GM10248 (cell line): ENCODE data around the gene RASA2.

Experiments
- CTCF ChIA-PET: fragments of 300-600 bp; sonication (Branson Sonifier 250); formaldehyde crosslinking; extraction: SDS; loops from one replicate; lab custom pipeline; 2021; ENCODE audit warnings: antibody characterized with exemption; lab: Yijun Ruan, JAX
- POLR2A ChIA-PET: fragments of 350-650 bp; sonication (Branson Sonifier 250); formaldehyde crosslinking; extraction: SDS; loops from one replicate; lab custom pipeline; 2020; ENCODE audit warnings: antibody characterized with exemption; lab: Yijun Ruan, JAX
- DNase-seq: peaks from one replicate; pipeline ENCODE4 v3.0.0; 2012; ENCODE audit errors: extremely low spot score
- TF ChIP-seq, protein P1 (sequence below): IDR thresholded peaks from 2 replicates; pipeline ENCODE4 v1.5.1; 2012; ENCODE audit warnings: mild to moderate bottlenecking, low read depth; ENCODE audit errors: extremely low read depth, missing control alignments, control extremely low read depth

Gene RASA2

DNA sequence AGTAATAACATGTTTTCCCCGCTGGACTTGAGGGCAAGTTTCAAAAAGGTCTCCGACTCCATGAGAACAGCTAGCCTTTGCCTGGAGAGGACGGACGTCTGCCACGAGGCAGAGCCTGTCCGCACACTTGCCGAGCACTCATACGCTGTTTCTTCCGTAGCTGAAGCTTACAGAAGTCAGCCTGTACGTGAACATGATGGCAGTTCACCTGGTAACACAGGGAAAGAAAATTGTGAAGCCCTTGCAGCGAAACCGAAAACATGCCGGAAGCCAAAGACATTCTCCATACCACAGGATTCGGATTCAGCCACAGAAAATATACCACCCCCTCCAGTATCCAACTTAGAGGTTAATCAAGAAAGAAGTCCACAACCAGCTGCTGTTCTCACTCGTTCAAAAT lies 43.9 kb upstream of the RASA2 start:
- POLR2A ChIA-PET: no interaction called here
- DNase-seq: no peak
- TF ChIP-seq, protein P1, sequence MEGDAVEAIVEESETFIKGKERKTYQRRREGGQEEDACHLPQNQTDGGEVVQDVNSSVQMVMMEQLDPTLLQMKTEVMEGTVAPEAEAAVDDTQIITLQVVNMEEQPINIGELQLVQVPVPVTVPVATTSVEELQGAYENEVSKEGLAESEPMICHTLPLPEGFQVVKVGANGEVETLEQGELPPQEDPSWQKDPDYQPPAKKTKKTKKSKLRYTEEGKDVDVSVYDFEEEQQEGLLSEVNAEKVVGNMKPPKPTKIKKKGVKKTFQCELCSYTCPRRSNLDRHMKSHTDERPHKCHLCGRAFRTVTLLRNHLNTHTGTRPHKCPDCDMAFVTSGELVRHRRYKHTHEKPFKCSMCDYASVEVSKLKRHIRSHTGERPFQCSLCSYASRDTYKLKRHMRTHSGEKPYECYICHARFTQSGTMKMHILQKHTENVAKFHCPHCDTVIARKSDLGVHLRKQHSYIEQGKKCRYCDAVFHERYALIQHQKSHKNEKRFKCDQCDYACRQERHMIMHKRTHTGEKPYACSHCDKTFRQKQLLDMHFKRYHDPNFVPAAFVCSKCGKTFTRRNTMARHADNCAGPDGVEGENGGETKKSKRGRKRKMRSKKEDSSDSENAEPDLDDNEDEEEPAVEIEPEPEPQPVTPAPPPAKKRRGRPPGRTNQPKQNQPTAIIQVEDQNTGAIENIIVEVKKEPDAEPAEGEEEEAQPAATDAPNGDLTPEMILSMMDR: no peak
- CTCF ChIA-PET: interaction anchor here (1.3 to 9.5 kb wide), 13 partner anchors 11 to 139 kb away, joined by 3 to 161 read pairs (median 35); no protein-coding TSS in a partner anchor

DNA sequence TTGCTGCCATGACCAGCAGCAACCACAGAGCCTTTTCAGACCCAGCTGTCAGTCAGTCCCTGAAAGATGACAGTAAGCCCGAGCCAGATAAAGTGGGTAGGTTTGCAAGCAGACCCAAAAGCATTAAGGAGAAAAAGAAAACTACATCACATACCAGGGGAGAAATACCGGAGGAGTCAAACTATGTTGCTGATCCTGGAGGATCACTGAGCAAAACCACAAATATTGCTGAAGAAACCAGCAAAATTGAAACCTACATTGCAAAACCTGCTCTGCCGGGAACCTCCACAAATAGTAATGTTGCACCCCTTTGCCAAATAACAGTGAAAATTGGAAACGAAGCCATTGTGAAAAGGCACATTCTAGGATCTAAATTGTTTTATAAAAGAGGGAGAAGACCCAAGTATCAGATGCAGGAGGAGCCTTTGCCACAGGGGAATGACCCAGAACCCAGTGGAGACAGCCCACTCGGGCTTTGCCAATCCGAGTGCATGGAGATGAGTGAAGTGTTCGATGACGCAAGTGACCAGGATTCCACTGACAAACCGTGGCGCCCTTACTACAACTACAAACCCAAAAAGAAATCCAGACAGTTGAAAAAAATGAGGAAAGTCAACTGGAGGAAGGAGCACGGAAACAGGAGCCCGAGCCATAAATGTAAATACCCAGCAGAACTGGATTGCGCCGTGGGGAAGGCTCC lies 42.1 kb upstream of the RASA2 start:
- ChIA-PET POLR2A (no interaction called here), CTCF (interaction anchor here (1.0 to 9.5 kb wide), 4 partner anchors 11 to 140 kb away, joined by 3 to 161 read pairs (median 62); no protein-coding TSS in a partner anchor)
- DNase-seq: no peak
- TF ChIP-seq, protein P1: no peak

DNA sequence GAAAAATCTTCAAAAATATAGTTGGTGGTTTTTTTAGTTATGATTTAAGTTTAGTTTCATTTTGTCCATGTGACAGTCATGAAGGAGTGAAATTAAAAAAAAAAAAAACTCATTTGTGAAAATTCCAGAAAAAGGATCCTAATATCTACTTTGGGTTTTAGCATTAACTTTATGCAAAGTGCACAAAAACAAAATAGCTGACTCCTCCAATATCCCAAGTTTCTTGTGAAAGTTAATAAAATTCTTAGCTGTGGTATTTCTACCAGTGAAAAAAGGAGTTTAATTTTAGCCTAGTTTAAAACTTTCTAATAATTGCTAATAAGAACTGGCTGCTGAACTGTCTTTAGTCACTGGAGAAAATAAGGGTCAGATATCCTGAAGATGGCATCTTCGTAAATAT lies 40.8 kb upstream of the RASA2 start:
- DNase-seq: no peak
- CTCF ChIA-PET: interaction anchor here (1.0 to 5.5 kb wide), 3 partner anchors 10 to 134 kb away, joined by 3 to 28 read pairs (median 4); no protein-coding TSS in a partner anchor
- TF ChIP-seq, protein P1: no peak
- POLR2A ChIA-PET: no interaction called here

DNA sequence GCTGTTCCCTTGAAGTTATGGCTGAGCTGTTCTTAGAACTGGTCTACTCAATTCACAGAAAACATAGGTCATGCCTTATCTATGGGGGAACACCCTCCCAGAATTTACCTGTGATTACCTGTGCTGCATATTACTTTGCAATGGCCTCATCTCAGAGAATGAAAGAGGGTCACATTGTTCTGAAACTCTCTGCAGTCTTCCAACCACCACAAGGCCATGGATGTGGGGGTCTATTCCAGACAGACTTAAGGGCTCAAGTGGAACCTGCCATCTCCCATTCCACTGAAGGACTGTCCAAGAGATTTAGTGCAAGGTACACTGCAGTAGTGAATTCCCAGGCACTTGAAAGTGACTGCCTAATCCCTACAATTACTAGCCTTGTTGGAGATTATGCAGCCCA lies 40.1 kb upstream of the RASA2 start:
- ChIA-PET POLR2A (no interaction called here), CTCF (interaction anchor here (0.8 to 5.5 kb wide), 5 partner anchors 11 to 134 kb away, joined by 3 to 28 read pairs (median 4); no protein-coding TSS in a partner anchor)
- DNase-seq: no peak
- TF ChIP-seq, protein P1: no peak

DNA sequence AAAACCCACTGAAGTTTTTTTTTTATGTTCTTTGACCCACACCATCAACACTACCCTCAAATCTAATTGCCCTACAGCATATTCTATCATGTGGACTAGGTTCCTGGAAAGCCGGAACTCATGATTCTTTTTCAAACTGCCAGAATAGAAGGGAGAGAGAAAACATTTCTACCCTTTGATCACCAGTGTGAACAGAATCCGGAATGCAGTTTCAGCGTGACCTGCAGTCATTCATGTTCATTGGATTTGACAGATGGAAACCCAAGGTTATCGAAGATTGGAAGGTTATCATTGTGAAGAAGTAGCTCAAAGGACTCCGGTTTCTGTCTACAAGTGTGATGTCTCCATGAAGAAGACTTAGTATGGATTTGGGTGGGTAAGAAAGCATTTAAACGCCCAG lies 39.4 kb upstream of the RASA2 start:
- CTCF ChIA-PET: interaction anchor here (0.8 to 5.5 kb wide), 4 partner anchors 68 to 135 kb away, joined by 3 to 28 read pairs (median 4); no protein-coding TSS in a partner anchor
- POLR2A ChIA-PET: no interaction called here
- TF ChIP-seq, protein P1: no peak
- DNase-seq: no peak

DNA sequence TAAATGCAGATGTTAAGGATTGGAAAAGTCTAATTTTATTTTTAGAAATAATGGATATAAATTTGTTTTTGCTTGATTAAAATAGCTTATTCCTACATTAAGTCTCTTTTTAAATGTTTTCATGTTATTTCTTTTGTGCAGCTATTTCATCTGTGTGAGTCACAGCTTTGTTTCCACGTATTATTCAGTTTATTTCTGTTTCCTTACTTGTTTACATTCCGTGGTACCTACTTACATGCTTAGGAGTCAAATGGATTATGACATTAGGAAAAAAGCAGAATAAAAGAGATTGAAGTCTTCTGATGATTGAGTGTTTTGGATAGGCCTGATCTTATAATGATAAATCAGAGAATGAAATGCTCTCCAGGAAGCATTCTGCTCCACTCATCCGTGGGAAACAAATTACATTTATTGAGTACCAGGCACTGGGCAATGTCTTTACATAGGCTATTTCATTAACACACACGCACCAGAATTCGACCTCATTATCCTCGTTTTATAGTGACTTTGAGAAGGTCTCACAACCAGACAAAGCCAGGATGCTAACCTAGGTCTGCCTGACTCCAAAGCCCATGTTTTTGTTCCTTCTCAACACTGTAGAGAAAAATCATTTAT lies 38.1 kb upstream of the RASA2 start:
- POLR2A ChIA-PET: no interaction called here

More for the DNA sequence above, 38.1 kb upstream of the RASA2 start:
- TF ChIP-seq, protein P1: no peak
- DNase-seq: no peak
- CTCF ChIA-PET: interaction anchor here (1.0 to 5.5 kb wide), 4 partner anchors 11 to 145 kb away, joined by 3 to 28 read pairs (median 20); no protein-coding TSS in a partner anchor
